ENCODE data around the gene NDUFB3.

GRCh38 chr2:201090574-201090973 is 18.8 kb downstream of the NDUFB3 start:
- TF ChIP-seq CTCF (IDR thresholded peaks at IDR 0.05; ENCODE audit: low read length): no peak
- TF ChIP-seq EZH2 (optimal IDR thresholded peaks at IDR 0.05; ENCODE audit: low read depth, low read length): no peak
- TF ChIP-seq EZH2phosphoT487 (IDR thresholded peaks at IDR 0.05; ENCODE audit: low read length): no peak
